Measurements from ENCODE around the gene NRN1L.

The NRN1L gene

DNA sequence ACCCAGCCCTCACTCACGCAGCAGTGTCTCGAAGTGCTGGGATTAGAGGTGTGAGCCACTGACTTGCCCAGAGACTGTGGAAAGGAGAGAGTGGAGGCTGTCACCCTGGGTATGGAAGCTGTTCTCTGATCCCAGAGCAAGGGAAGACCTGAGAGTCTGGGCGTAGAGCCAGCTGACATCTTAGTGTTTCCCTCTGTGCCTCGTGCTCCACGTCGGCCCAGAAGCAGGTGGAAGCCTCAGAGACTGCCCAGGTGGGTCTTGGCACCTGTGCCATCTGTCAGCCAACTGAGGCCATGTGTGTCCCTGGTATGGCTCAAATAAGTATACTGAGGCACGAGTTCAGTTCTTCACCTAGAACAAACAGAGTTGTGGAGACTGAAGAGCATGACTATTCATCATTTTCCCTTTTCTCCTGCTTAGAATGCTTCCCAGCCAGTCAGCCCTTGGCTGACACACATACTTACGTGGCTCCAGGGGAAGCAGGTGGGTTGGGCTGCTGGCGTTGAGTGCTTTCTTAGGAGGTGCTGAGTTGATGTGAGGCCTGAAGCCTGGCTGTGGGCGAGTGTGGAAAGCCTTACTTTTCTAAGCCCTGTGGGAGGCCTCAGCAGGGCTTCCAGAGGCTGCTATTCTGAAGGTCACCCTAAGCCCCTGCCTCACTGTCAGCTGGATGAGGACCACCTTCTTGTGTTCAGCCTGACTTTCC lies 38.9 kb downstream of the NRN1L start:
- no peak for DNase-seq (ENCODE audit: low read depth)
- H3K4me3 ChIP-seq (ENCODE audit: control insufficient read depth, low read depth, low read length) = no peak overlapping the region
- TF ChIP-seq CTCF (IDR thresholded peaks at IDR 0.05; ENCODE audit: control insufficient read depth, insufficient read depth, low read depth, low read length, missing control alignments) = no peak

- no peak for DNase-seq (ENCODE audit: low read depth)
- no peak for TF ChIP-seq CTCF (IDR thresholded peaks at IDR 0.05; ENCODE audit: control insufficient read depth, insufficient read depth, low read depth, low read length, missing control alignments)
- H3K4me3 ChIP-seq (ENCODE audit: control insufficient read depth, low read depth, low read length) = no peak overlapping the region
These were observed 39.6 kb downstream of the NRN1L start for GRCh38 chr16:67924140-67924906.

DNA sequence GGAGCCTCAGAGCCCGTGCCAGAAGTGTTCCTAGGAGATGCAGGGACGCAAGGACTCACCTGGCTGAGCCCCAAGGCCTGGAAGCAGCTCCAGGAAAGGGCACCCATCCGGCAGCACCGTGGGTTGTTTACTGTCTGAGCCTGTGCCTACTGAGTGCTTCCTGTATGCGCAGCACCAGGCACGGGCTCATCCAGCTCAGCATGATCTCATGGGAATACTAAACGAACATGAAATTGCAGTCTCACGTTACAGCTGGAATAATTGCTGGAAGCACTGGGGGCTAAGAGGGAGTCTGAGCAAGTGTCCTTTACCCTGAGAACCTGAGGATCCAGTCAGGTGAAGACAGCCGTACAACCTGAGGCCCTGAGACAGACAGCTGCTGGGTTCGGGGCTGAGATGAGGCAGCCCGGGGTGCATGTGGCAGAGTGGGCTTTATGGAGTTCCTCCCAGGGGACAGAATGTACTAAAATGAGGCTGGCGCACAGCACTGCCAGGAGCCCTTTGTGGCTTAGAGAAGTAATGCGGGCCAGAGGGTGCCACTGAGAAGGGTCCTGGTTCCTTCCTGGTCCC lies 41.6 kb downstream of the NRN1L start:
- TF ChIP-seq CTCF (IDR thresholded peaks at IDR 0.05; ENCODE audit: control insufficient read depth, insufficient read depth, low read depth, low read length, missing control alignments) = no peak
- no peak for DNase-seq (ENCODE audit: low read depth)
- H3K4me3 ChIP-seq (ENCODE audit: control insufficient read depth, low read depth, low read length) = no peak overlapping the region

GRCh38 chr16:67927131-67927941 lies 42.7 kb downstream of the NRN1L start:
- TF ChIP-seq CTCF (IDR thresholded peaks at IDR 0.05; ENCODE audit: control insufficient read depth, insufficient read depth, low read depth, low read length, missing control alignments) = no peak
- DNase-seq (ENCODE audit: low read depth) = no peak
- H3K4me3 ChIP-seq (ENCODE audit: control insufficient read depth, low read depth, low read length) = no peak overlapping the region

DNA sequence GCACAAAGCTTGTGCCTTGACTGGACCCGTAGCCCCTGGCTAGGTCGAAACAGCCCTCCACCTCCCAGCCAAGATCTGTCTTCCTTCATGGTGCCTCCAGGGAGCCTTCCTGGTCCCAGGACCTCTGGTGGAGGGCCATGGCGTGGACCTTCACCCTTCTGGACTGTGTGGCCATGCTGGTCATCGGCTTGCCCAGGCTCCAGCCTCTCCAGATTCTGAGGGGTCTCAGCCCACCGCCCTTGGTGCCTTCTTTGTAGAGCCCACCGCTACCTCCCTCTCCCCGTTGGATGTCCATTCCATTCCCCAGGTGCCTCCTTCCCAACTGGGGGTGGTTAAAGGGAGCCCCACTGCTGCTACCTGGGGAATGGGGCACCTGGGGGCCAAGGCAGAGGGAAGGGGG lies 43.5 kb downstream of the NRN1L start:
- no peak for DNase-seq (ENCODE audit: low read depth)

More for the DNA sequence above, 43.5 kb downstream of the NRN1L start:
- TF ChIP-seq CTCF (IDR thresholded peaks at IDR 0.05; ENCODE audit: control insufficient read depth, insufficient read depth, low read depth, low read length, missing control alignments) = no peak
- no peak overlapping the region for H3K4me3 ChIP-seq (ENCODE audit: control insufficient read depth, low read depth, low read length)

Data from AG09309 (cell line).